Spleen (tissue), 11 donors: Measurements from ENCODE around the gene MED27. TPM values are rescaled to one million over a fixed set of nuclear protein-coding genes. Genes with fewer than 3 reads are reported as not detected.

Experiments used
- DNase-seq: peaks from one replicate; pipeline ENCODE4 v3.0.0-alpha.2; 2020
- H3K27ac ChIP-seq, 8 donors: fragments of 200-600 bp; sonication (generic) in 7 of 8; 1 replicate in 4 of 8; 2 replicates in 4 of 8; pipeline versions ENCODE4 v1.5.0 to v1.8.0; 2016 to 2021; ENCODE audit warnings: inconsistent platforms in 4 of 8, mild to moderate bottlenecking in 4 of 8, moderate library complexity in 1 of 8
- H3K27me3 ChIP-seq, 7 donors: fragments of 200-600 bp; sonication (generic) in 6 of 7; replicated peaks in 1 of 7; 1 replicate in 4 of 7; 2 replicates in 3 of 7; pipeline versions ENCODE4 v1.5.0 to v1.8.0; 2016 to 2021; ENCODE audit warnings: inconsistent platforms in 3 of 7, mild to moderate bottlenecking in 1 of 7
- H3K36me3 ChIP-seq, 6 donors: fragments of 200-600 bp; sonication (generic) in 5 of 6; 1 replicate in 4 of 6; 2 replicates in 2 of 6; pipeline versions ENCODE4 v1.5.0 to v1.8.0; 2016 to 2021; ENCODE audit warnings: inconsistent platforms in 2 of 6
- H3K4me1 ChIP-seq, 6 donors: fragments of 200-600 bp; sonication (generic) in 5 of 6; 1 replicate in 3 of 6; 2 replicates in 3 of 6; pipeline versions ENCODE4 v1.5.0 to v1.8.0; 2016 to 2021; ENCODE audit warnings: inconsistent platforms in 3 of 6
- H3K4me3 ChIP-seq, 8 donors: fragments of 200-600 bp; sonication (generic) in 7 of 8; 1 replicate in 4 of 8; 2 replicates in 4 of 8; pipeline versions ENCODE4 v1.5.0 to v1.8.0; 2016 to 2021; ENCODE audit warnings: inconsistent platforms in 4 of 8, mild to moderate bottlenecking in 4 of 8, moderate library complexity in 2 of 8
- H3K9me3 ChIP-seq, 8 donors: fragments of 200-600 bp; sonication (generic) in 7 of 8; 1 replicate in 4 of 8; 2 replicates in 4 of 8; pipeline versions ENCODE4 v1.5.0 to v1.8.0; 2016 to 2021; ENCODE audit warnings: inconsistent platforms in 4 of 8
- CTCF ChIP-seq, 11 experiments: fragments of 200-600 bp in 7 of 11; fragments of 450-650 bp in 4 of 11; sonication (generic) in 4 of 11; IDR thresholded peaks in 8 of 11; conservative IDR thresholded peaks in 3 of 11; 1 replicate in 7 of 11; 2 replicates in 4 of 11; pipeline versions ENCODE4 v1.4.0 to v1.8.0; 2016 to 2021; ENCODE audit warnings: antibody characterized with exemption in 11 of 11, inconsistent platforms in 4 of 11, mild to moderate bottlenecking in 1 of 11
- POLR2A ChIP-seq, 3 donors: fragments of 450-650 bp; IDR thresholded peaks; one replicate each; pipeline ENCODE4 v1.5.1; 2017; ENCODE audit warnings: antibody characterized with exemption in 3 of 3, mild to moderate bottlenecking in 1 of 3
- POLR2AphosphoS5 ChIP-seq, 3 donors: sonication (generic); formaldehyde crosslinking; IDR thresholded peaks; one replicate each; pipeline ENCODE4 v1.5.1; 2017; ENCODE audit warnings: antibody characterized with exemption in 3 of 3
- WGBS, 5 donors: extraction: QIAGEN DNeasy Blood & Tissue Kit in 3 of 5; methylation state at CpG; one replicate each; pipeline versions ENCODE4 v1.1.5 to v1.1.7; 2013 to 2018; 5-methylcytosine and 5-hydroxymethylcytosine counted together
- intact Hi-C: fragments of 100-400 bp; cut with DNase I; formaldehyde crosslinking; loops from one replicate; pipeline ENCODE4 v1.15.0; 2023; ENCODE audit warnings: low total_unique reads
- polyA plus RNA-seq, 3 donors: library from polyadenylated mRNA; stranded (reverse); fragments of 200-250 nt; gene quantifications; one replicate each; pipeline ENCODE4 v1.2.1, GENCODE V29; 2013
- total RNA-seq, 7 donors: library from RNA; depleted of rRNA in 3 of 7; stranded (reverse); fragments of >200 nt in 3 of 7; fragmentation: NEBNext Ultra II Directional in 4 of 7; extraction: Animal tissue kit (Norgen Biotek cat#: 25700) in 4 of 7; gene quantifications; one replicate each; pipeline versions ENCODE4 v1.1.0 to v1.2.1, GENCODE V29; 2016 to 2021
- donor health status: healthy with polysubstance abuse.
- donor health status: DM: no; HTN: no; CAD: no; lungs with moderate emphysema.
- donor health status: DM: no; HTN: no; CAD: no.
- donor health status: Bipolar disorder and iron deficiency.
- donor health status: healthy.
- donor health status: DM: no; HTN: no; CAD: no.
- donor health status: DM: yes; HTN: yes; CAD: no.

MED27 gene
- total and polyA plus RNA-seq, 10 donors, result 13.1 to 22.4 (median 16.0) TPM

DNA sequence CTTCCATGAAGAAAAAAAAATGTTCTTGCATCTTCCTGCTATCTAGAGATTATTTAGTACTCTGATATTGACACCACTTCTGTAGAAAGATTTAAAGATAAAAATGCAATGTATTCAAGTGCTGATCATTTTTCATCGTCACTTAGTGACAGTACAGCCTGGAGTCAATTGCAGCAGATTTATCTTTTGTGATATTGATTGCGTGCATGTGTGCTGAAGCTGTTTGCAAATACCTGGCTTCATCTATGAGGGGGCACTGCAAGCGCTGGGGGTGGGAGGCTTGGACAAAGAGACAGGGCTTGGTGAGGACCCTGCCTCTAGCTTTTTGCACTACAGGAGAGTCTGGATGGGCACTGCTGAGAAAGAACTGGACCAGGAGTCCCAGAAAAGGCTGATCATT is 38.0 kb upstream of the MED27 start:
- H3K27me3 ChIP-seq, result peaks cover 0 to 72% (median 4%) of the 10 kb centered on the region in 7 donors
- intact Hi-C loops, result no loop called here
- H3K4me1 ChIP-seq, result no peaks in the 10 kb centered on the region
- no peaks in the 10 kb centered on the region for H3K36me3 ChIP-seq
- H3K4me3 ChIP-seq, result no peak overlapping the region
- no peak for DNase-seq
- no peak for TF ChIP-seq POLR2A (IDR thresholded peaks at IDR 0.05)
- no peak for TF ChIP-seq CTCF (IDR thresholded peaks at IDR 0.05 in 8 of 11, conservative IDR thresholded peaks at IDR 0.05 in 3 of 11)
- no peak for TF ChIP-seq POLR2AphosphoS5 (IDR thresholded peaks at IDR 0.05)
- no peak overlapping the region for H3K27ac ChIP-seq
- no peaks in the 10 kb centered on the region for H3K9me3 ChIP-seq
- 78 to 90% (median 80%) methylated on average over 3 of the region's 3 CpGs for WGBS, 5 donors

DNA sequence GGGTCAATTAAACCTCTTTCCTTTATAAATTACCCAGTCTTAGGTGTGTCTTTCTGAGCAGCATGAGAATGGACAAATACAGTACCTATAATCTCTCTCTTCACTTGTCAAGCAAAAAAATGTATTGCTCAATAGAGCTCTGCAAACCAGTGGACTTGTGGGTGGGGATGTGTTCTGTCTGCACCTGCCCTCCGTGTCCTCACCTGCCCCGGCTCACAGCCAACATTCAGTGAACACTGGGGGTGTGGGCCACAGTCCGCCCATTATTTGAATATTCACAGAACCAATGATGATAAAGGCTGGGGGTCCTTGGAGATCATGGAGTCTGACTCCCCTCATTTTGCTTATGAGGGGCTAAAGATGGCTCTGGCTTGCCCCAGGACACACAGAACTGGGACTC is 36.9 kb upstream of the MED27 start:
- H3K27me3 ChIP-seq, result peaks cover 0 to 67% (median 0%) of the 10 kb centered on the region in 7 donors
- no peak for DNase-seq
- H3K4me3 ChIP-seq, result no peak overlapping the region
- intact Hi-C loops, result no loop called here
- H3K27ac ChIP-seq, result no peak overlapping the region
- 84 to 89% (median 88%) methylated on average over 3 of the region's 3 CpGs for WGBS, 5 donors
- H3K36me3 ChIP-seq, result no peaks in the 10 kb centered on the region
- H3K9me3 ChIP-seq, result no peaks in the 10 kb centered on the region
- H3K4me1 ChIP-seq, result no peaks in the 10 kb centered on the region
- TF ChIP-seq POLR2AphosphoS5 (IDR thresholded peaks at IDR 0.05) (no peak), CTCF (IDR thresholded peaks at IDR 0.05 in 8 of 11, conservative IDR thresholded peaks at IDR 0.05 in 3 of 11) (no peak), POLR2A (IDR thresholded peaks at IDR 0.05) (no peak)

DNA sequence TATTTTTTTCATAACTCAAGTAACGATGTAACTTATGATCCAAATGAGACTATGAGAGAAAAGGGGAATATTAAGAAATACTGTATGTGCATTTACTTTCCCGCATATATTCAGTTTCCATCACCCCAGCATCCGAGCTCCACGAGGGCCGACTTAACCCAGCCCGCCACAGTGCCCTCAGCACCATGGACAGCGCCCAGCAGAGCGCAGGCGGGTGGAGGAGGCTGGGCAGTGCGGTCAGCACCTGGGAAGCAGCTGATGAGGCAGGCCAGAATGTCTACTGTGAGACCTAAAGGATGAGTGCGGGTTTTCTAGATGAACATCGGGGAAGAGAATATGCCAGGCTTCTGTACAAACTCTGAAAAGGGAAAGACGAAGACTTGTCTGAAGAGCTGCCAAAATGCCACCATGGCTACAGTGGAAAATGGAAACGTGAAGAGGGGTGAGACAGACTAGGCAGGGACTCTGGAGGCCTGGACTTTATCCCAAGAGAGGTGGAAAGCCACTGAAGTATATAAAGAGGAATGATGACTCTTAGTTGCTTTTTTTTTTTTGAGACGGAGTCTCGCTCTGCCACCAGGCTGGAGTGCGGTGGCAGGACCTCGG is 34.5 kb upstream of the MED27 start:
- H3K9me3 ChIP-seq, result no peaks in the 10 kb centered on the region
- H3K36me3 ChIP-seq, result no peaks in the 10 kb centered on the region
- no peak overlapping the region for H3K27ac ChIP-seq
- no peak for DNase-seq
- H3K4me1 ChIP-seq, result no peaks in the 10 kb centered on the region
- no peak overlapping the region for H3K4me3 ChIP-seq
- TF ChIP-seq POLR2A (IDR thresholded peaks at IDR 0.05) (no peak), CTCF (IDR thresholded peaks at IDR 0.05 in 8 of 11, conservative IDR thresholded peaks at IDR 0.05 in 3 of 11) (no peak), POLR2AphosphoS5 (IDR thresholded peaks at IDR 0.05) (no peak)
- peaks cover 0 to 59% (median 0%) of the 10 kb centered on the region in 7 donors for H3K27me3 ChIP-seq
- intact Hi-C loops, result no loop called here
- WGBS, 5 donors, result 36 to 39% (median 37%) methylated on average over 18 of the region's 18 CpGs

DNA sequence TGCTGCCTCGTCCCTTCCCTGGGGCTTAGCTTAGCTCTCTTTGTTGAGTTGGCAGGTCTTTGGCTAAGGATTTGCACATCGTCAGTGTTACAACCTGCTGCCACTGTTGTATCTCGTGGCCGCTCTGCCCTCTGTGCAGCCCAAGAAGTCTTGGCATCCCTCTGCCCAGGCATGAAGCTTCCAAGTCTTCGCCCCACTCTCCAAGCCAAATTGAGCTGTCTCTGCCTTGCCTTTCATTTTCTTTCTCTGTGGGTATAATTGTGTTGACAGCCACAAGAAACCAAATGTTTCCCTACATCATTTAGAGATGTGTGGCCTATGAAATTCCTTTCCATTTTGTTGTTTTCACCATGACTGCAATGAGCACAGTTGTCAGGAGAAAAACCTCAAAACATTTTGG is 29.6 kb upstream of the MED27 start:
- H3K27ac ChIP-seq, result no peak overlapping the region
- H3K36me3 ChIP-seq, result no peaks in the 10 kb centered on the region
- H3K4me1 ChIP-seq, result no peaks in the 10 kb centered on the region
- no peak for DNase-seq
- no peaks in the 10 kb centered on the region for H3K9me3 ChIP-seq
- 69 to 83% (median 76%) methylated on average over 5 of the region's 5 CpGs for WGBS, 5 donors
- no peak for TF ChIP-seq CTCF (IDR thresholded peaks at IDR 0.05 in 8 of 11, conservative IDR thresholded peaks at IDR 0.05 in 3 of 11)
- no peak for TF ChIP-seq POLR2A (IDR thresholded peaks at IDR 0.05)
- TF ChIP-seq POLR2AphosphoS5 (IDR thresholded peaks at IDR 0.05), result no peak
- H3K4me3 ChIP-seq, result no peak overlapping the region
- intact Hi-C loops, result no loop called here
- peaks cover 0 to 74% (median 0%) of the 10 kb centered on the region in 7 donors for H3K27me3 ChIP-seq
